Glomerular visceral epithelial cell (primary cell): ENCODE measurements around the gene NPIPA2.
"Not testable (repeated sequence)": the region's sequence is repeated elsewhere in the genome, so short reads cannot be mapped to it uniquely, and the experiment has no call there.

Experiments
- DNase-seq: peaks from one replicate; pipeline ENCODE4 v3.0.0-alpha.2; 2016; ENCODE audit errors: extremely low spot score

The NPIPA2 gene

DNA sequence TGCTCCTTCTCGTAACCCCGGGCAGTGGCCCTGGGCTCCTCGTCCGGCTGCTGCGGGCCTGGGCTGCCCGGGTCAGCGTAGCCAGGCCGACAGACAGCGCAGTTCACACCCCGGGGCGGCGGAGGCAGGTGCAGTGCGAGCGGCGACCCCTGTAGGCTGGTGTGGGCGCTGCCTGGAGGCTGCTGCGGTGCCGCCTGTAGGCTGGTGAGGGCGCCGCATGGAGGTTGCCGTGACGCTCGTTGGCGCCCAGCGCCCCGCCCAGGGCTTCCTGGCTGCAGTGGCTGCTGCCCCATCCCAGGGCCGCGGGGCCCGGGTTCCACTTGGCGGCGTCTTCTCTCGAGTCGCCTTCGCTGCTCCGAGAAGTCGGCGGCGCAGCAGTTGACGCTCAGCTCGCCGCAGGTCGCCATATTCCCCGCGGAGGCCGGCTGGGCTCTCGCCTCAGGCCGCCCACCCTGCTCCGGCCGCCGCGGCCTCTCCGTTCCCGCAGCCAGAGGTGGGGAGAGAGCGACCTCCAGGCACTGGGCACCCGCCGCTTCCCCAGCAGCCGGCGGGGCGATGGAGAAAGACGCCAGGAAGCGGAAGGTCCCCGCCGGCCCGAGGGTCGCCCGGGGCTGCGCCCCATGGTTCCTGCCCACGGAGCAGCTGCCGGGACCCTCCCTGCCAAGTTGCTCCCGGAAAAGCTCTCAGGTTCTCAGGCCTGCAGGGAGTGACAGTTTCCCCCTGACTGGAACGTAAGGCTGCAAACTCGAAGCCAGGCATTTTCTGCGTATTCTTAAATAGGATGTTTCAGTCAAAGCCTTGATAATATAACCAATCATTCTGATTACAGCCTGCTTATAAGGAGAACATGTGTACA lies at the start of gene NPIPA2:
NPIPA2 (plus strand) TSS at position 261 of the 856 bp plus-strand sequence. CDS start 5,533 bp downstream, outside the sequence.
- DNase-seq, result not testable (repeated sequence)

- not testable (repeated sequence) for DNase-seq
Observed at GRCh38 chr16:14694129-14694528, 48.2 kb upstream of the NPIPA2 start, which contains the start of gene PLA2G10. TSS of gene PLA2G10 (minus strand) at chr16:14694308. CDS start at chr16:14694229, 79 bp downstream.

- DNase-seq, result not testable (repeated sequence)
Observed at GRCh38 chr16:14701859-14702258, 40.5 kb upstream of the NPIPA2 start.

GRCh38 chr16:14702672-14703071 lies 39.7 kb upstream of the NPIPA2 start:
- DNase-seq, result not testable (repeated sequence)

DNA sequence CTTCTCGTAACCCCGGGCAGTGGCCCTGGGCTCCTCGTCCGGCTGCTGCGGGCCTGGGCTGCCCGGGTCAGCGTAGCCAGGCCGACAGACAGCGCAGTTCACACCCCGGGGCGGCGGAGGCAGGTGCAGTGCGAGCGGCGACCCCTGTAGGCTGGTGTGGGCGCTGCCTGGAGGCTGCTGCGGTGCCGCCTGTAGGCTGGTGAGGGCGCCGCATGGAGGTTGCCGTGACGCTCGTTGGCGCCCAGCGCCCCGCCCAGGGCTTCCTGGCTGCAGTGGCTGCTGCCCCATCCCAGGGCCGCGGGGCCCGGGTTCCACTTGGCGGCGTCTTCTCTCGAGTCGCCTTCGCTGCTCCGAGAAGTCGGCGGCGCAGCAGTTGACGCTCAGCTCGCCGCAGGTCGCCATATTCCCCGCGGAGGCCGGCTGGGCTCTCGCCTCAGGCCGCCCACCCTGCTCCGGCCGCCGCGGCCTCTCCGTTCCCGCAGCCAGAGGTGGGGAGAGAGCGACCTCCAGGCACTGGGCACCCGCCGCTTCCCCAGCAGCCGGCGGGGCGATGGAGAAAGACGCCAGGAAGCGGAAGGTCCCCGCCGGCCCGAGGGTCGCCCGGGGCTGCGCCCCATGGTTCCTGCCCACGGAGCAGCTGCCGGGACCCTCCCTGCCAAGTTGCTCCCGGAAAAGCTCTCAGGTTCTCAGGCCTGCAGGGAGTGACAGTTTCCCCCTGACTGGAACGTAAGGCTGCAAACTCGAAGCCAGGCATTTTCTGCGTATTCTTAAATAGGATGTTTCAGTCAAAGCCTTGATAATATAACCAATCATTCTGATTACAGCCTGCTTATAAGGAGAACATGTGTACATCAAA lies 38.9 kb upstream of the NPIPA2 start, which contains the start of gene NPIPA3:
NPIPA3 (plus strand) TSS at position 256 of the 856 bp plus-strand sequence. CDS start 5,533 bp downstream, outside the sequence.
- not testable (repeated sequence) for DNase-seq

- not testable (repeated sequence) for DNase-seq
Observed at GRCh38 chr16:14733233-14733632, 9.1 kb upstream of the NPIPA2 start.

GRCh38 chr16:14740832-14741385 lies 1.4 kb upstream of the NPIPA2 start:
- not testable (repeated sequence) for DNase-seq

DNA sequence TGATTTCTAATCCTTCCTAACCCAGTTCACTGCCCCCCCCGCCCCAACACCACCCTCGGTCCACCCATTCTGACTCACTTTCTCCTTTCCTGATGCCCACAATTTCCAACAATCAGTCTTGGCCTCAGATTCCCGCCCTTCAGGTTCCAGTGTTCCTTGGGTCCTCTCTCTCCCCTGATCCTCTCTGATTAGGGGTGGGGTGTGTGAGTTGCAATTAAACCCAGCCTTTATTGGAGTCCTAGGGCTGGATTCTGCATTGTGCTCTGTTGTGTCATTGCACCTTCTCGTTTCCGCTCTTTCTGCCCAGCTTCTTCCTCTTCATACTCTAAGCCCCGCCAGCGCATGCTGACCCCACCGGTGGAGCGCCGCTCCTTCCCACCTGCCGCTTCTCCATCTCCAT lies 539 bp upstream of the NPIPA2 start:
- DNase-seq, result not testable (repeated sequence)

- not testable (repeated sequence) for DNase-seq
Observed at GRCh38 chr16:14773654-14774053, 31.3 kb downstream of the NPIPA2 start.

DNA sequence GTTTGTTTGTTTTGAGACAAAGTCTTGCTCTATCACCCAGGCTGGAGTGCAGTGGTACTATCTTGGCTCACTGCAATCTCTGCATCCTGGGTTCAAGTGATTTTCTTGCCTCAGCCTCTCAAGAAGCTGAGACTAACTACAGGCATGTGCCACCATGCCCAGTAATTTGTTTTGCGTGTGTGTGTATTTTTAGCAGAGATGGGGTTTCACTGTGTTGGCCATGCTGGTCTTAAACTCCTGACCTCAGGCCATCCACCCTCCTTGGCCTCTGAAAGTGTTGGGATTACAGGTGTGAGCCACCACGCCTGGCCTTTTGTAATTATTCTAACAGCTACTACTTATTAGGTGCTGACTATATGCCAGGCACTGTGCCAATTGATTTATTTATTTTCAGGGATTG lies 33.3 kb downstream of the NPIPA2 start:
- not testable (repeated sequence) for DNase-seq

GRCh38 chr16:14776763-14777162 lies 34.4 kb downstream of the NPIPA2 start:
- not testable (repeated sequence) for DNase-seq

DNA sequence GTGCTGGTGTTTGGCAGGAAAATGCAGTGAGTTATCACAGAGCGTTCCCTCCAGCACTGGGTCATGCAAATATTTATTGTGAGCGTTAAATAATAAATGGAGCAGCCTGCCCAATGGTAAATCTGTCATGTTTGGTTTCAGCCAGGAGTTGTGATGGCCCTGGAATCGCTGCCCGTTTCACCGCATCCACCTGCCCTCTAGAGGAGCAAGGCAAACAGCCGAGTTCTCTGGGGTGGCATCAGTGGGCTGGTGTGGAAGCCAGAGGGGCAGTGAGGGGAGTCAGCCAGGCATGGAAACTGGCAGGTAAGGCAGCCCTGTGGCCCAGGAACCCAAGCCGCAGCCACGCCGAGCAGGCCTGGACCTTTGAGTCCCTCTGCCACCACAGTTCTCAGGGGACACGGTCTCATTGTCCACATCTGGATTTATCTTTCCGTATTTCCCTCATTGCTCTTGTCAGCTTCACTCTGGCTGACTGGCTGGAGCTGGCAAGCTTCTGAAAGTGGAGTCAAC lies 37.1 kb downstream of the NPIPA2 start:
- not testable (repeated sequence) for DNase-seq

DNA sequence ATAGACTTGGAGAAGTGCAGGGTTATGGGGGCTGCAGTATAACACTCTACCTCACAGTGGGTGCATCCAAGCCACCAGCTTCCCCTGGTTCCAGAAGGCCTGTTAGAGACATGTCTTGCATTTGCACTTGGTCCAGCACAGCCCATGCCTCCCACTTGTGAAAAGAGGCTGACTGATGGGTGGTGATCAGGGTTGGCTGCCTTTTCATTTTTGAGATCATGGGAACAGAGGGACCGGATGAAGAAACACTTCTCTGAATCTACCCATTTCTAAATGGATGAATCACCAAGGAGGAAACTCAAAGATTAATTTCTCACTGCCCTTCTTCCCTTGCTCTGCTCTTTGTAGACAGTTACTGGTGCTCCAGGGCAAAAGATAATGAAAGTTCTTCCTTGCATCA lies 43.8 kb downstream of the NPIPA2 start:
- DNase-seq, result not testable (repeated sequence)

GRCh38 chr16:14789577-14789976 lies 47.2 kb downstream of the NPIPA2 start:
- DNase-seq, result not testable (repeated sequence)

DNA sequence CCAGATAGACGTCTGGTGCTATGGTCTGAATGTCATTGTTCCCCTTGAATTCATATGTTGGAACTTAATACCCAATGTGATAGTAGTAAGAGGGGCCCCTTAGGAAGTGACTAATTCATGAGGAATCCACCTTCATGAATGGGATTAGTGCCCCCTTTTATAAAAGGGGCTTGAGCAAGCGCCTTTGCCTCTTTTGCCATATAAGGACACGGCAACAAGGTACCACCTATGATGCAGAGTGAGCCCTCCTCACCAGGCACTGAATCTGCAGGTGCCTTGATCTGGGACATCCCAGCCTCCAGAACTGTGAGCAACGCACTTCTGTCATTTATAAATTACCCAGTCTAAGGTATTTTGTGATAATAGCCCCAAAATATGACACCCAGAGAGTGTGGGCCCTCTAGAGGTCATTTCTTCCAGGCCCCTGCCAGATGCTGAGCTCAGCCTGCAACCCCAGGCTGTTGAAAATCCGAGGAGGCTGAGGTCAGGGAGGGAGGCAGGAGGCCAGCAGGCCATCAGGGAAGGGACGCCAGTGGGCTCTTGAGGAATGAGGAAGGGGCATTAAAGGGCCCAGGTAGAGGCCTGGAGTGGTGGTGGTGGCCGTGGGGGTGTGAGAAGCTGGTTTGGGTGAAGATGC lies 48.1 kb downstream of the NPIPA2 start:
- DNase-seq, result not testable (repeated sequence)

- not testable (repeated sequence) for DNase-seq
Observed at GRCh38 chr16:14792914-14793313, 50.6 kb downstream of the NPIPA2 start.

GRCh38 chr16:14797558-14797957 lies 55.2 kb downstream of the NPIPA2 start:
- DNase-seq, result not testable (repeated sequence)

- not testable (repeated sequence) for DNase-seq
Observed at GRCh38 chr16:14803577-14803976, 61.2 kb downstream of the NPIPA2 start.

DNA sequence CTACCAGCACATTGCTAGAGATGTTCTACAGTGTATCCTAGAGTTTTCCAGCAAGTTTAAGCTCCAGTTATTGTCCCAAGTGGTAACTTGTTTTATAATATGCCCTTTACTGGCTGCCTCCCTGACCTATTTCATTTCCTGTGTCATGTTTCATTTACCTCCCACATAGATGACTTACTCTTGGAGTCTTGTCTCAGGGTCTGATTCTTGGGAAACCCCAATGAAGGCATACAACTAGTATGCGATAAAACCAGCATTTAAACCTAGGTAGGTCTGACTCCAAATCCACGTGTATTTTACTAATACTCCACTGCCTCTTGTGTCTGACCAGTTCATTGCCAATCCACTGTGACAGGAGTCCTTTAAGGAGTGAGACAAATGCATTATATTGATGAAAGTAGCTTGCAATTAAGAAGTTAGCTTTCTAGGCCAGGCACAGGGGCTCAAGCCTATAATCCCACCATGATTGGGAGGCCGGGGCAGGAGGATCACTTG lies 64.9 kb downstream of the NPIPA2 start:
- peak; percentile 13 for DNase-seq

GRCh38 chr16:14813890-14814289 lies 71.6 kb downstream of the NPIPA2 start:
- DNase-seq, result not testable (repeated sequence)
